PC-9 (cell line): ENCODE results near the gene UQCRH.

Experiments
- EZH2 ChIP-seq: fragments of 200-600 bp; sonication (generic); IDR thresholded peaks from 2 replicates; pipeline ENCODE4 v1.8.0; 2017; ENCODE audit warnings: antibody characterized with exemption, low read depth
- TF ChIP-seq, protein P1 (sequence below): fragments of 200-600 bp; sonication (generic); conservative IDR thresholded peaks from 2 replicates; pipeline ENCODE4 v1.6.1; 2017; ENCODE audit warnings: mixed run types, antibody characterized with exemption, mild to moderate bottlenecking, moderate library complexity

DNA sequence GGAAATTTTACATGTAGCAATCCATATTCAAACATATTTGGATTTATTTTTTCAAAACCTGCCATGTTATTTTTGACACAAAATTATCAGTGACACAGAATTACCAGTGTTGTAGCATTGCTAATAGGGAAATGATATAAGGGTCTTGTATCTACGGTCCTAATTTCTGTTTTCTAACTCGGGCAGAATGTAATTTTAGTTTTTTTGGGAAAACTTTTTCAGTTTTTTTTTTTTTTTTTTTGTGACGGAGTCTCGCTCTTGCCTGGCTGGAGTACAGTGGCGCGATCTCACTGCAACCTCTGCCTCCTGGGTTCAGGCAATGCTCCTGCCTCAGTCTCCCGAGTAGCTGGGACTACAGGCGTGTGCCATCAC lies 2.6 kb downstream of the UQCRH start:
- TF ChIP-seq, protein P1, sequence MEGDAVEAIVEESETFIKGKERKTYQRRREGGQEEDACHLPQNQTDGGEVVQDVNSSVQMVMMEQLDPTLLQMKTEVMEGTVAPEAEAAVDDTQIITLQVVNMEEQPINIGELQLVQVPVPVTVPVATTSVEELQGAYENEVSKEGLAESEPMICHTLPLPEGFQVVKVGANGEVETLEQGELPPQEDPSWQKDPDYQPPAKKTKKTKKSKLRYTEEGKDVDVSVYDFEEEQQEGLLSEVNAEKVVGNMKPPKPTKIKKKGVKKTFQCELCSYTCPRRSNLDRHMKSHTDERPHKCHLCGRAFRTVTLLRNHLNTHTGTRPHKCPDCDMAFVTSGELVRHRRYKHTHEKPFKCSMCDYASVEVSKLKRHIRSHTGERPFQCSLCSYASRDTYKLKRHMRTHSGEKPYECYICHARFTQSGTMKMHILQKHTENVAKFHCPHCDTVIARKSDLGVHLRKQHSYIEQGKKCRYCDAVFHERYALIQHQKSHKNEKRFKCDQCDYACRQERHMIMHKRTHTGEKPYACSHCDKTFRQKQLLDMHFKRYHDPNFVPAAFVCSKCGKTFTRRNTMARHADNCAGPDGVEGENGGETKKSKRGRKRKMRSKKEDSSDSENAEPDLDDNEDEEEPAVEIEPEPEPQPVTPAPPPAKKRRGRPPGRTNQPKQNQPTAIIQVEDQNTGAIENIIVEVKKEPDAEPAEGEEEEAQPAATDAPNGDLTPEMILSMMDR, result no peak
- TF ChIP-seq EZH2, result no peak
